Measurements from ENCODE around the gene AIF1L. TPM values are rescaled to one million over a fixed set of nuclear protein-coding genes. Genes with fewer than 3 reads are reported as not detected.

Gene AIF1L
- total RNA-seq (2022; extraction: Qiagen RNA extraction): 1.3 to 1.8 TPM (median 1.7 TPM) in 5 replicates

GRCh38 chr9:131096269-131097125 lies at the start of gene AIF1L:
TSS of gene AIF1L (plus strand) at chr9:131096531. CDS start at chr9:131096630, 99 bp downstream.

GRCh38 chr9:131125288-131126058 lies 29.1 kb downstream of the AIF1L start, which contains the start of gene NUP214:
TSS of gene NUP214 (plus strand) at chr9:131125586. CDS start at chr9:131125705, 119 bp downstream.

Other genes with a start within 250 kb of the AIF1L start
- gene QRFP, start 199.7 kb upstream of the AIF1L start, total RNA-seq (2022; extraction: Qiagen RNA extraction): not detected in 5 replicates
- 12.5 to 19.2 TPM (median 16.0 TPM) in 5 replicates for gene FIBCD1, start 157.3 kb upstream of the AIF1L start, total RNA-seq (2022; extraction: Qiagen RNA extraction)
- 1.5 to 3.1 TPM (median 2.2 TPM) in 5 replicates for gene LAMC3, start 87.4 kb upstream of the AIF1L start, total RNA-seq (2022; extraction: Qiagen RNA extraction)
- gene NUP214, start 29.1 kb downstream of the AIF1L start, total RNA-seq (2022; extraction: Qiagen RNA extraction): 22.9 to 26.5 TPM (median 23.1 TPM) in 5 replicates
- gene FAM78A, start 180.0 kb downstream of the AIF1L start, total RNA-seq (2022; extraction: Qiagen RNA extraction): 0.16 to 1.0 TPM (median 0.29 TPM) in 5 replicates
- 0.05 TPM in 1 of 5 replicates, not detected in the others for gene PLPP7, start 193.2 kb downstream of the AIF1L start, total RNA-seq (2022; extraction: Qiagen RNA extraction)